IMR-90 (cell line): Measurements from ENCODE around the gene LRP1B.

Source experiments
- RAD21 ChIP-seq: IDR thresholded peaks from 2 replicates; pipeline ENCODE4 v1.6.1; 2012; ENCODE audit warnings: low read length, improper control_type of control experiment
- RFX5 ChIP-seq: IDR thresholded peaks from 2 replicates; pipeline ENCODE4 v1.8.0; 2012; ENCODE audit warnings: low read depth, mild to moderate bottlenecking, low read length, moderate library complexity

DNA sequence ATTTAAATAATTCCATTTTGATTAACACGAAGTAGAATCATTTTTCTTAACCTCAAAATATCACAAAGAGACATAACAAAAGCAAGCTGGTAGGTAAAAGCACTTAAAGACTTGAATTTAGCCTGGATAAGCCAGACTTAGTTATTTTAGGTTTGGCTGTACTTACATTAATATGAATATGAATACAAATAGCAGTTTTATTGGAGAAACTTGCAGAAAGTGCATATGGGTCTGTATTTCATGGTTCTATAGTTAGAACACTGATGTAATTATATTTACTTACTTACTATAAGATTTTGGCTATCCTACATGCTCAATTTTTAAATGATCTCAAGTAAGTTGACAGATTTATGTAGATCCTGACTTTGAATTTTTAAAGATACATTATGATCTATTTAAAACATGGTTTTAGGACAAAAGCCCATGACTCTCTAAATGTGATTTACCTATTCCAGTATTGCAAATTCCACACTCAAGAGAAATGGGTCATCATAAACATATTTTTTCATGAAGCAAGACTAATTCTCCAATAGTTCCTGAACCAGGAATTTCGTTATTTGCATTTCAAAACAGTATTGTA is 1775.2 kb downstream of the LRP1B start:
- TF ChIP-seq RFX5 (no peak), RAD21 (no peak)
